GM21367 (cell line): ENCODE measurements around the gene STH.

Experiments used
- ATAC-seq: cut with Tn5 transposase; IDR thresholded peaks from one replicate; pipeline ENCODE4 v1.9.1; 2021; ENCODE audit not compliant: unreplicated experiment

Gene STH

DNA sequence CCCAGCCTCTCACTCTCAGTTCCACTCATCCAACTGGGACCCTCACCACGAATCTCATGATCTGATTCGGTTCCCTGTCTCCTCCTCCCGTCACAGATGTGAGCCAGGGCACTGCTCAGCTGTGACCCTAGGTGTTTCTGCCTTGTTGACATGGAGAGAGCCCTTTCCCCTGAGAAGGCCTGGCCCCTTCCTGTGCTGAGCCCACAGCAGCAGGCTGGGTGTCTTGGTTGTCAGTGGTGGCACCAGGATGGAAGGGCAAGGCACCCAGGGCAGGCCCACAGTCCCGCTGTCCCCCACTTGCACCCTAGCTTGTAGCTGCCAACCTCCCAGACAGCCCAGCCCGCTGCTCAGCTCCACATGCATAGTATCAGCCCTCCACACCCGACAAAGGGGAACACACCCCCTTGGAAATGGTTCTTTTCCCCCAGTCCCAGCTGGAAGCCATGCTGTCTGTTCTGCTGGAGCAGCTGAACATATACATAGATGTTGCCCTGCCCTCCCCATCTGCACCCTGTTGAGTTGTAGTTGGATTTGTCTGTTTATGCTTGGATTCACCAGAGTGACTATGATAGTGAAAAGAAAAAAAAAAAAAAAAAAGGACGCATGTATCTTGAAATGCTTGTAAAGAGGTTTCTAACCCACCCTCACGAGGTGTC, 26.6 kb downstream of the STH start:
- no peak for ATAC-seq

- ATAC-seq: no peak
Measured at GRCh38 chr17:46026166-46027047, 27.4 kb downstream of the STH start.

DNA sequence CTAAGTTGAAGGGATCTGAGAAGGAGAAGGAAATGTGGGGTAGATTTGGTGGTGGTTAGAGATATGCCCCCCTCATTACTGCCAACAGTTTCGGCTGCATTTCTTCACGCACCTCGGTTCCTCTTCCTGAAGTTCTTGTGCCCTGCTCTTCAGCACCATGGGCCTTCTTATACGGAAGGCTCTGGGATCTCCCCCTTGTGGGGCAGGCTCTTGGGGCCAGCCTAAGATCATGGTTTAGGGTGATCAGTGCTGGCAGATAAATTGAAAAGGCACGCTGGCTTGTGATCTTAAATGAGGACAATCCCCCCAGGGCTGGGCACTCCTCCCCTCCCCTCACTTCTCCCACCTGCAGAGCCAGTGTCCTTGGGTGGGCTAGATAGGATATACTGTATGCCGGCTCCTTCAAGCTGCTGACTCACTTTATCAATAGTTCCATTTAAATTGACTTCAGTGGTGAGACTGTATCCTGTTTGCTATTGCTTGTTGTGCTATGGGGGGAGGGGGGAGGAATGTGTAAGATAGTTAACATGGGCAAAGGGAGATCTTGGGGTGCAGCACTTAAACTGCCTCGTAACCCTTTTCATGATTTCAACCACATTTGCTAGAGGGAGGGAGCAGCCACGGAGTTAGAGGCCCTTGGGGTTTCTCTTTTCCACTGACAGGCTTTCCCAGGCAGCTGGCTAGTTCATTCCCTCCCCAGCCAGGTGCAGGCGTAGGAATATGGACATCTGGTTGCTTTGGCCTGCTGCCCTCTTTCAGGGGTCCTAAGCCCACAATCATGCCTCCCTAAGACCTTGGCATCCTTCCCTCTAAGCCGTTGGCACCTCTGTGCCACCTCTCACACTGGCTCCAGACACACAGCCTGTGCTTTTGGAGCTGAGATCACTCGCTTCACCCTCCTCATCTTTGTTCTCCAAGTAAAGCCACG, 28.3 kb downstream of the STH start:
- no peak for ATAC-seq

- no peak for ATAC-seq
Measured at GRCh38 chr17:46027976-46028325, 28.9 kb downstream of the STH start.

DNA sequence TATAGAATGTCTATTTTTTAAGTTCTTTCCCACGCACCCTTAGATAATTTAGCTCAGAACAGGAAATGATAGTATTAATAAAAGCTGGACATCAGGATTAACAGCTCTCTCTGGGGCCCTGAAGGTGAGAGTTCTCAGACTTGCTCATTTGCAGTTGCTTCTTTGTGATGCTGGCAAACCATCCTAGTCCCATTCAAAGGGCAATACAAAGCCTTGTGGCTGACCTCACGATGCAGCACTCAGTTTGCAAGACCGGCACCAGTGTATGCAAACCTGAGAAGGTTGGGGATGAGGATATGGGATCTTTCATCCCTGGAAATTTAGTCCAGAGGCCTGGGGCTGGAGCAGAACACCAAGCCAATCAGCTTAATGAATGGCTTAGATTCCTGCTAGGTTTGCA, 29.3 kb downstream of the STH start:
- ATAC-seq: no peak

DNA sequence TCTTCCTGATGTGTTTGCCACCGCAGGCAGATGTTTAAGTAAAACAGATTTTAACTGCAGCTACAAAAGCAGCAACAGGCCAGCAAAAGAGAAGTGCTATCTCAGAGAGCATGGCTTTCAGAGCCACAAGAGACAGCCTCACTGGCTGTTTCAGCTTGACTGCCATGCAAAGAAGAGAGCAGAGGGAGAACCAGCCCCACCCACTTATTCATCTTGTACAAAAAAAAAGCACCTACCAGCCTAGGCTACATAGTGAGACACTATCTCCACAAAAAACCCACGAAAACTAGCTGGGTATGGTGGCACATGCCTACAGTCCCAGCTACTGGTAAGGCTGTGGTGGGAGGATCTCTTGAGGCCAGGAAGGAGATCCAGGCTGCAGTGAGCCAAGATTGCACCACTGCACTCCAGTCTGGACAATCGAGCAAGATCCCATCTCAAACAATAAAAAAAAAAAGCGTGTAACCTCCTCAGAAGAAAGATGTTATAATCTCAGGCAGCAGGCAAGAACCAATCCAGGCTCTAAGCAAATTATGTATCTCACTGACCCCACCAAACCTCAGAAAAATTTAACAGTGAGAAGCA, 30.0 kb downstream of the STH start:
- ATAC-seq: no peak

GRCh38 chr17:46029627-46030026, 30.6 kb downstream of the STH start:
- no peak for ATAC-seq

- ATAC-seq: no peak
Measured at GRCh38 chr17:46030752-46031151, 31.7 kb downstream of the STH start.

GRCh38 chr17:46031440-46031839, 32.4 kb downstream of the STH start:
- no peak for ATAC-seq

GRCh38 chr17:46031920-46032319, 32.9 kb downstream of the STH start:
- no peak for ATAC-seq

GRCh38 chr17:46032909-46033308, 33.9 kb downstream of the STH start:
- no peak for ATAC-seq

GRCh38 chr17:46033392-46033791, 34.3 kb downstream of the STH start:
- ATAC-seq: no peak

DNA sequence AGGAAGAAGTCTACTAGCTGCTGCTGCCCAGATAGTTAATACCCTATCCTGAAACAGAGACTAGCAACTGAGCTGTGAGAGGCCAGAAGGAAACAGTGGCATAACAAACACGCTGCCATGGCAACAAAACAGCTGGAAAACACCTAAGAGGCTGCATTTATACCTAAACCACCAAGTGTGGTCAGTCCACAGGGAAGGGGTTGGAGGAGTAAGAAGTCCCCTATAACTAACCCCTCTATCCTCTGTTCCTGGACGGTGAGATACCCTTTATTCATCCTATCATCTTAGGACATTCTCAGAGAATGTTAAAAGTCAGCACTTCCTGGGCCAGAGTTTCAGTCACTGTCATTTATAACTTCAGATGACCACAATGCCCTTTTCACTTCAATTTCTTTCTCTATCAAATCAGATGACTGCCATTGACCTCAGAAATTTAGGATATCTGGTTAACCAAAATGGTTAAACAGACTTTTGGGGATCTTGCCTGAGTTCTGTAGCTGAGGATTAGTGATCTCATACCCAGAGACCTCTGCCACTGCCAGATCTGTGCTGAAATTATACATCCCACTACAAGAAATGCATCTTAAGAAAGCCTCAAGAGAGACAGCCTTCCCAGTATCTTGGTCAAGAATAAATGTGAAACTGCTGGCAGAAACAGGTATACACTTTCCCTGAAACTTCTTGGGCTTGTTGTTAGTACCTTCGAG, 36.2 kb downstream of the STH start:
- ATAC-seq: no peak

DNA sequence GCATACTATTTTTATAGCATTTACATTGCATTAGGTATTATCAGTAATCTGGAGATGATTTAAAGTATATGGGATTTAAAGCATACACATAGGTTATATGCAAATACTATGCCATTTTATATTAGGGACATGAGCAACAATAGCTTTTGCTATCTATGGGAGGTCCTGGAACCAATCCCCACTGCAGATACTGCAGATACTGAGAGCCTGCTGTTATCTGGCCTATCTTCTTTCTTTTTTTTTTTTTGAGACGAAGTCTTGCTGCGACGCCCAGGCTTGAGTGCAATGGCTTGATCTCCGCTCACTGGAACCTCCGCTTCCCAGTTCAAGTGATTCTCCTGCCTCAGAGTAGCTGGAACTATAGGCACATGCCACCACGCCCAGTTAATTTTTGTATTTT, 37.4 kb downstream of the STH start:
- no peak for ATAC-seq

GRCh38 chr17:46037722-46038255, 38.7 kb downstream of the STH start:
- ATAC-seq: no peak

DNA sequence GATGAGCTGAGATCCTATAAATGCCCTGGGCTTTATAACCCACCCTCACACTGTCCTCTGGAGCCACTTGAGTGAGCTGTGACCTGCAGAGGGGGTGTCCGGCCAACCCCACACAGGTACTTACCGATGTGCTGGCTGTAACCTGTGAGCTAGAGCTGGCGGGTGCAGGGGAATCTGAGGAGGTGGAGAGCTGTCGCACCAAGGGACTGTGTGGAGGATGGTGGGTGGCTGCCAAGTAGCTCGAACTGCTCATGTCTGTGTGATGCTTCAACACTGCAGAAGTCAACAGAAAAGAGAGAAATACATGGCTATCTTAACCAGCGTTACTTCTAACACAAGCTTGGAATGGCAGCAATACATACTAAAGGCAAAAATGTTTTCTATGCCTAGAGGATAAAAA, 39.4 kb downstream of the STH start:
- no peak for ATAC-seq

- ATAC-seq: no peak
Measured at GRCh38 chr17:46038937-46039336, 39.9 kb downstream of the STH start.

- no peak for ATAC-seq
Measured at GRCh38 chr17:46039592-46040186, 40.6 kb downstream of the STH start.

- ATAC-seq: no peak
Measured at GRCh38 chr17:46042246-46042645, 43.2 kb downstream of the STH start.

- no peak for ATAC-seq
Measured at GRCh38 chr17:46042925-46043324, 43.9 kb downstream of the STH start.
